GM19468 (cell line): ENCODE data around the gene GAB4.
"Not testable (repeated sequence)": the region's sequence is repeated elsewhere in the genome, so short reads cannot be mapped to it uniquely, and the experiment has no call there.

Source experiments
- ATAC-seq: cut with Tn5 transposase; IDR thresholded peaks from one replicate; pipeline ENCODE4 v1.9.1; 2021; ENCODE audit warnings: mild to moderate bottlenecking, moderate library complexity, moderate number of reproducible peaks; ENCODE audit not compliant: unreplicated experiment; ENCODE audit errors: extremely low read depth

The GAB4 gene

GRCh38 chr22:16922706-16923105 is 85.3 kb downstream of the GAB4 start:
- no peak for ATAC-seq

- no peak for ATAC-seq
Observed at GRCh38 chr22:16922076-16922475, 85.9 kb downstream of the GAB4 start.

- ATAC-seq: no peak
Observed at GRCh38 chr22:16917144-16918003, 90.6 kb downstream of the GAB4 start.

DNA sequence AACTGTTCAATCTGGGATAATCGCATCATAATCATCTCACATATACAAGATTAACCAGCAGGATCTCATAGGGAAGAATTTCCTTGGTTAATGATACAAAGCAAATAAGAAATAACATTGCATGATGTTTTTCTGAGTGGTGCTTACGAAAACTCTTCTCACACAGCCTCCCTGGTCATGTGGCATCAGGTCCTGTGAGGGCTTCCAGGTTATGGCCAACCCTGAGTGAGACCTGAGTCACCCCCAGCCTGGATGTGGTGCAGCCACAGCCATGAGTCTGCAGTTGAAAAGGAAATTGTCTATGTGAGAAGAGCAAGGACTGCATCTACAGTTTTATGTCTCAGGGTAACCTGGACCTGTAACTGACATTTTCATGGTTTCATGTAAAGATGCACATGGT is 92.3 kb downstream of the GAB4 start:
- no peak for ATAC-seq

DNA sequence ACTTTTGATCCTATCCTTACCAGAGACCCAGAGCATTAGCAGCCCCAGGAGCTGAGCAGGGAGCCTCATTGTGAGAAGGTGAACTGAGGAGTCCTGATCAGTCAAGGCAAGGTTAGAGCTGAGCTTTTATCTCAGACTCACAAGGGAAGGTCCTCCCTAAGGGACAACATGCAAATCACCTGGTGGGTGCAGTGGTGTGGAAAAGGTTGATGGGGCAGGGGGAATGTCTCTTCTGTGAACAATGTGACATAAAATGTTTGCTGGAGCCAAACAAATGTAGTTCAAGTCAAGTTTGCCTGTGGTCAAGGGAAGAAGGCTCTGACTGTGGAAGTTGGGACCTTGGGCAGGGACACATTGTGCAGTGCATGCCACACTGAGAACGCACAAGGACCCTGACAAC is 93.1 kb downstream of the GAB4 start:
- ATAC-seq: not testable (repeated sequence)

DNA sequence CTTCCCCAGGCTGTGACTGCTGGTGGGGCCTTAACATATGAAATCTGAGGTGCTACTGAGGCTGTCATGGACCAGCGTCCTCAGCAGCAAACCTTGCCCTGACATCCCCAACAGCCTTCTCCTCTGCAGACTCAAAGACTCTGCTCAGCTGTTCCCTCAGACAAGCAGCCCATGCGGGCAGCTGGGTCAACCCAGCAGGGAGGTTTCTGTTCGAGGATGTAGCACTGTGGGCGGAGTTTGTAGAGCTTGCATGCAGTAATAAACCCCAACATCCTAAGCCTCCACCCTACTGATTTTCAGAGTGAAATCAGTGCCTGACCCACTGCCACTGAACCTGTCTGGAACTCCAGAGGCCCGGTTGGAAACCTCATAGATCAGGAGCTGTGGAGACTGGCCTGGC is 94.0 kb downstream of the GAB4 start:
- ATAC-seq: no peak

DNA sequence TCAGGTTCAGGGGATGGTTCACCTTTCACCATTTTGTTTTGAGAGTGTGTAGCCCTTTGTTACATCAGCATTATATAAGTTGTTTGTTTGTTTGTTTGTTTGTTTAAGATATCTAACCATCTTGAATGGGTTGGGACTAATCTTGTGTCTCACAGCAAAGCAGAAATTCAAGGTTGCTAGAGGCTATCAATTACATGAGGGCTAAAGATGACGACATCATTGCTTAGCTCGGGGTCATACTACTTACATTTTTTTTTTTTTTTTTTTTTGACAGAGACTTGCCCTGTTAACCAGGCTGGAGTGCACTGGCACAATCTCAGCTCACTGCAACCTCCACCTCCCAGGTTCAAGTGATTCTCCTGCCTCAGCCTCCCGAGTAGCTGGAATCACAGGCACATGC is 95.7 kb downstream of the GAB4 start:
- no peak for ATAC-seq
